A549 (cell line): ENCODE results near the gene EMID1.

Experiments used
- CTCF ChIP-seq: fragments of >200 bp; sonication (Bioruptor Twin); formaldehyde crosslinking; IDR thresholded peaks from 3 replicates; pipeline ENCODE4 v1.5.1; 2016
- GATA3 ChIP-seq: IDR thresholded peaks from 2 replicates; pipeline ENCODE4 v1.6.1; 2012; ENCODE audit warnings: borderline replicate concordance
- MAX ChIP-seq: IDR thresholded peaks from 2 replicates; pipeline ENCODE4 v1.6.1; 2012
- POLR2A ChIP-seq: IDR thresholded peaks from 2 replicates; pipeline ENCODE4 v1.6.1; 2012; ENCODE audit warnings: mild to moderate bottlenecking, low read length
- TF ChIP-seq, protein P1 (sequence below): fragments of 150-350 bp; IDR thresholded peaks from 2 replicates; pipeline ENCODE4 v1.6.1; 2014; ENCODE audit warnings: low read depth, mild to moderate bottlenecking, low read length

DNA sequence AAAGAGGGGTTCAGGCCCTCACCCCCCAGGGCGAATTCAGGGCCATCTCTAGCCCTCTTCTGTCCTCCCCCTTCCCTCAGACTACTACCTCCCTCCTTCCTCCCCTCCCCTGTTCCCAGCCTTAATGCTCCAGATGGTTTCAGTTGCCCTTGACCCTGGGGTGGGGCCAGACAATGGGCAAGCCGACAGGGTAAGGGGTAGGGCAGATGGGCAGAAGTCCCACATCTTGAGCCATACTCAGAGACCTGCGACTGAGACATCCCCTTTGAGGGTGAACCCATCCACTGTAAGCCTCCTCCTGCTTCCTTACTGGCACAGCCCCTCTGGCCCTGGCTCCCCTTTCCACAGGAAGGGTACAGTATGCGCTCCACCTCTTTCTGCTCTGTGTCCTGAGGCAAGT, 60.2 kb downstream of the EMID1 start:
- TF ChIP-seq CTCF (no peak), POLR2A (no peak), MAX (no peak), GATA3 (no peak)
- TF ChIP-seq, protein P1, sequence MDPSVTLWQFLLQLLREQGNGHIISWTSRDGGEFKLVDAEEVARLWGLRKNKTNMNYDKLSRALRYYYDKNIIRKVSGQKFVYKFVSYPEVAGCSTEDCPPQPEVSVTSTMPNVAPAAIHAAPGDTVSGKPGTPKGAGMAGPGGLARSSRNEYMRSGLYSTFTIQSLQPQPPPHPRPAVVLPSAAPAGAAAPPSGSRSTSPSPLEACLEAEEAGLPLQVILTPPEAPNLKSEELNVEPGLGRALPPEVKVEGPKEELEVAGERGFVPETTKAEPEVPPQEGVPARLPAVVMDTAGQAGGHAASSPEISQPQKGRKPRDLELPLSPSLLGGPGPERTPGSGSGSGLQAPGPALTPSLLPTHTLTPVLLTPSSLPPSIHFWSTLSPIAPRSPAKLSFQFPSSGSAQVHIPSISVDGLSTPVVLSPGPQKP, result no peak
